T-helper 2 cell treated with Interferon-gamma antibody and Interleukin-4, amounts not matched to agents 100 ng/mL and 5 ng/mL, for 36 hours (primary cell): Measurements from ENCODE around the gene SPC24. TPM values are rescaled to one million over a fixed set of nuclear protein-coding genes. Genes with fewer than 3 reads are reported as not detected.

ENCODE experiments used
- intact Hi-C: fragments of 100-400 bp; cut with micrococcal nuclease; formaldehyde crosslinking; loops from one replicate; pipeline ENCODE4 v1.15.1; 2023
- total RNA-seq: library from RNA; stranded (reverse); gene quantifications from 2 replicates; pipeline ENCODE4 v1.2.3, GENCODE V29; 2022

SPC24 gene
- total RNA-seq, 1 donor from 2014 or later = 71.4 TPM

DNA sequence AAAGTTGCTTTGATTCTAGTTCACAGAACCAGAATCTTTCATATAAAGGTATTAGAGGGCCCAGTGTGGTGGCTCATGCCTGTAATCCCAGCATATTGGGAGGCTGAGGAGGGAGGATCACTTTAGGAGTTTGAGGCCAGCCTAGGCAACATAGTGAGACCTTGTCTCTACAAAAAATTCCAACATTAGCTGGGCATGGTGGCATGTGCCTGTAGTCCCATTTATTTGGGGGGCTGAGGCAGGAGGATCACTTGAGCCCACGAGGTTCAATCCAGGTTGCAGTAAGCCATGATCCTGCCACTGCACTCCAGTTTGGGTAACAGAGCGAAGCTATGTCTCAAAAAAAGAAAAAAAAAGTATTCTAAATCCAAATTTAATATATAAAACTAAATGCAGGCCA is 57.3 kb downstream of the SPC24 start:
- intact Hi-C loops = loop anchor here (10.0 kb wide), 2 partner anchors 276 to 674 kb away; partner anchors contain the start of genes PDE4A and SWSAP1

DNA sequence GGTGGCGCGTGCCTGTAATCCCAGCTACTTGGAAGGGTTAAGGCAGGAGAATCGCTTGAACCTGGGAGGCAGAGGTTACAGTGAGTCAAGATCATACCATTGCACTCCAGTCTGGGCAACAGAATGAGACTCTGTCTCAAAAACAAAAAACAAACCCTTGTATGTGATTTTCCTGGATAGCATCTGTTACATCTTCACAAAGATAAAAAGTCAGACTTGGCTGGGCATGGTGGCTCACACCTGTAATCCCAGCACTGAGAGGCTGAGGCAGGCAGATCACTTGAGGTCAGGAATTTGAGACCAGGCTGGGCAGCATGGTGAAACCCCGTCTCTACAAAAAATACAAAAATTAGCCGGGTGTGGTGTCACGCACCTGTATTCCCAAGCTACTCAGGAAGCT is 58.2 kb downstream of the SPC24 start:
- intact Hi-C loops = loop anchor here (10.0 kb wide), 2 partner anchors 277 to 673 kb away; partner anchors contain the start of genes PDE4A and SWSAP1

DNA sequence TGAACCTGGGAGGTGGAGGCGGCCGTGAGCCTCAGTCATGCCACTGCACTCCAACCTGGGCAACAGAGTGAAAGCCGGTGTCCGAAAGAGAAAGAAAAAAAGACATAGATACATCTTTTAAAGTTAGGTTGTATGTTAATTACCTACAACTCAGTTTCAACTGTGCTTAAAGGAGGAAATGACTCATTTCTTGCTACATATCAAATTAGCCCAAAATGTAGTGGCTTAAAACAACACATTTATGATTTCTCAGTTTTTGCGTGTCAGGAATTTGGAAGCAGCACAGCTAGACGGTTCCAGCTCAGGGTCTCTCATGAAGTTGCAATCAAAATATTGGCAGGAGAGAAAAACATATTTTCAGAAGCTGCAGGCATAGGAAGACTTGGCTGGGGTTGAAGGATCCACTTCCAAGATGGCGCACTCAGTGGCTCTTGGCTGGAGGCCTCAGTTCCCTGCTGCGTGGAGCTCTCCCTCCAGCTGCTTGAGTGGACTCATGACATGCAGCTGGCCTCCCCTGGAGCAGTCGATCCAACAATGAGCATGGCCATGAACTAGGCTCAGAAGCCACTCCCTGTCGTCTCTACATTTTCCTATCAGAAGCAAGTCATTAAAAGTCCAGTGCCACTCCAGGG is 59.3 kb downstream of the SPC24 start:
- intact Hi-C loops = loop anchor here (10.0 kb wide), 2 partner anchors 278 to 672 kb away; partner anchors contain the start of genes PDE4A and SWSAP1

Other genes starting within 250 kb of the SPC24 start
- 18.8 and 20.4 TPM in 2 replicates for gene YIPF2, start 227.1 kb downstream of the SPC24 start, total RNA-seq
- gene TIMM29, start 227.0 kb downstream of the SPC24 start, total RNA-seq = 22.7 and 22.8 TPM in 2 replicates
- 111 and 112 TPM in 2 replicates for gene SMARCA4, start 194.8 kb downstream of the SPC24 start, total RNA-seq
- 109 TPM in 2 replicates for gene LDLR, start 66.3 kb downstream of the SPC24 start, total RNA-seq
- gene KANK2, start 41.8 kb upstream of the SPC24 start, total RNA-seq = 2.8 and 4.0 TPM in 2 replicates
- gene ANGPTL8, start 83.8 kb upstream of the SPC24 start, total RNA-seq = not detected in 2 replicates
- 0.16 and 0.20 TPM in 2 replicates for gene DOCK6, start 106.7 kb upstream of the SPC24 start, total RNA-seq
- not detected in 2 replicates for gene TSPAN16, start 140.4 kb upstream of the SPC24 start, total RNA-seq
- 7.2 and 7.4 TPM in 2 replicates for gene RAB3D, start 183.9 kb upstream of the SPC24 start, total RNA-seq
- 26.3 and 28.4 TPM in 2 replicates for gene TMEM205, start 190.5 kb upstream of the SPC24 start, total RNA-seq
- gene CCDC159, start 190.7 kb upstream of the SPC24 start, total RNA-seq = 14.1 and 15.6 TPM in 2 replicates
- gene PLPPR2, start 199.7 kb upstream of the SPC24 start, total RNA-seq = 1.8 and 1.9 TPM in 2 replicates
- gene SWSAP1, start 218.9 kb upstream of the SPC24 start, total RNA-seq = 2.6 and 3.6 TPM in 2 replicates
- 4.4 TPM in 2 replicates for gene EPOR, start 228.5 kb upstream of the SPC24 start, total RNA-seq